PC-3 (cell line): ENCODE measurements around the gene DCAF8.

Experiments
- EZH2 ChIP-seq: fragments of 300-600 bp; sonication (generic); IDR thresholded peaks from one replicate; pipeline ENCODE4 v1.6.1; 2017; ENCODE audit warnings: antibody characterized with exemption, mild to moderate bottlenecking, low read length; ENCODE audit not compliant: unreplicated experiment
- EZH2phosphoT487 ChIP-seq: fragments of 300-600 bp; sonication (generic); IDR thresholded peaks from 2 replicates; pipeline ENCODE4 v1.6.1; 2018; ENCODE audit warnings: mild to moderate bottlenecking, antibody characterized with exemption, low read length, borderline replicate concordance
- TF ChIP-seq, protein P1 (sequence below): fragments of 300-600 bp; sonication (generic); conservative IDR thresholded peaks from 2 replicates; pipeline ENCODE4 v1.5.1; 2017; ENCODE audit warnings: antibody characterized with exemption, low read depth, mild to moderate bottlenecking, low read length

- TF ChIP-seq, protein P1, sequence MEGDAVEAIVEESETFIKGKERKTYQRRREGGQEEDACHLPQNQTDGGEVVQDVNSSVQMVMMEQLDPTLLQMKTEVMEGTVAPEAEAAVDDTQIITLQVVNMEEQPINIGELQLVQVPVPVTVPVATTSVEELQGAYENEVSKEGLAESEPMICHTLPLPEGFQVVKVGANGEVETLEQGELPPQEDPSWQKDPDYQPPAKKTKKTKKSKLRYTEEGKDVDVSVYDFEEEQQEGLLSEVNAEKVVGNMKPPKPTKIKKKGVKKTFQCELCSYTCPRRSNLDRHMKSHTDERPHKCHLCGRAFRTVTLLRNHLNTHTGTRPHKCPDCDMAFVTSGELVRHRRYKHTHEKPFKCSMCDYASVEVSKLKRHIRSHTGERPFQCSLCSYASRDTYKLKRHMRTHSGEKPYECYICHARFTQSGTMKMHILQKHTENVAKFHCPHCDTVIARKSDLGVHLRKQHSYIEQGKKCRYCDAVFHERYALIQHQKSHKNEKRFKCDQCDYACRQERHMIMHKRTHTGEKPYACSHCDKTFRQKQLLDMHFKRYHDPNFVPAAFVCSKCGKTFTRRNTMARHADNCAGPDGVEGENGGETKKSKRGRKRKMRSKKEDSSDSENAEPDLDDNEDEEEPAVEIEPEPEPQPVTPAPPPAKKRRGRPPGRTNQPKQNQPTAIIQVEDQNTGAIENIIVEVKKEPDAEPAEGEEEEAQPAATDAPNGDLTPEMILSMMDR, result no peak
- TF ChIP-seq EZH2phosphoT487, result no peak
- no peak for TF ChIP-seq EZH2
Measured at GRCh38 chr1:160285506-160285905, 23.2 kb upstream of the DCAF8 start.
